SK-N-SH treated with all-trans-retinoic acid at 6 μM for 48 hours (cell line): Measurements from ENCODE around the gene RPLP2.

Experiments
- ARNTL ChIP-seq: fragments of 450-650 bp; formaldehyde crosslinking; IDR thresholded peaks from 2 replicates; pipeline ENCODE4 v1.5.0; 2020; ENCODE audit warnings: low read depth, mild to moderate bottlenecking, moderate library complexity, borderline replicate concordance
- BACH2 ChIP-seq: fragments of 250-450 bp; sonication (Bioruptor Pico); IDR thresholded peaks from 2 replicates; pipeline ENCODE4 v1.9.0; 2021; ENCODE audit warnings: mild to moderate bottlenecking, borderline replicate concordance
- ESRRG ChIP-seq: fragments of 250-450 bp; sonication (Bioruptor Pico); IDR thresholded peaks from 2 replicates; pipeline ENCODE4 v1.6.1; 2021; ENCODE audit warnings: mild to moderate bottlenecking
- GLIS3 ChIP-seq: fragments of 250-450 bp; sonication (Bioruptor Pico); IDR thresholded peaks from 2 replicates; pipeline ENCODE4 v1.5.0; 2020; ENCODE audit warnings: mild to moderate bottlenecking, moderate library complexity
- POU6F1 ChIP-seq: fragments of 250-450 bp; sonication (Bioruptor Pico); IDR thresholded peaks from 2 replicates; pipeline ENCODE4 v1.8.0; 2021; ENCODE audit warnings: low read depth, mild to moderate bottlenecking, moderate library complexity, borderline replicate concordance
- ZFP3 ChIP-seq: fragments of 250-450 bp; sonication (Bioruptor Pico); IDR thresholded peaks from 2 replicates; pipeline ENCODE4 v1.5.0; 2020; ENCODE audit warnings: mild to moderate bottlenecking, moderate library complexity
- ZFP30 ChIP-seq: fragments of 450-650 bp; formaldehyde crosslinking; IDR thresholded peaks from 2 replicates; pipeline ENCODE4 v1.5.0; 2022; ENCODE audit warnings: mild to moderate bottlenecking, moderate library complexity
- ZNF565 ChIP-seq: fragments of 450-650 bp; formaldehyde crosslinking; conservative IDR thresholded peaks from 2 replicates; pipeline ENCODE4 v1.5.0; 2020; ENCODE audit warnings: low read depth, mild to moderate bottlenecking, moderate library complexity
- ZNF8 ChIP-seq: fragments of 450-650 bp; formaldehyde crosslinking; IDR thresholded peaks from 2 replicates; pipeline ENCODE4 v1.5.0; 2020; ENCODE audit warnings: mild to moderate bottlenecking, moderate library complexity
- TF ChIP-seq, protein P1 (sequence below): fragments of 250-450 bp; sonication (Bioruptor Pico); IDR thresholded peaks from 2 replicates; pipeline ENCODE4 v1.5.1; 2020; ENCODE audit warnings: low read depth, mild to moderate bottlenecking, moderate library complexity

DNA sequence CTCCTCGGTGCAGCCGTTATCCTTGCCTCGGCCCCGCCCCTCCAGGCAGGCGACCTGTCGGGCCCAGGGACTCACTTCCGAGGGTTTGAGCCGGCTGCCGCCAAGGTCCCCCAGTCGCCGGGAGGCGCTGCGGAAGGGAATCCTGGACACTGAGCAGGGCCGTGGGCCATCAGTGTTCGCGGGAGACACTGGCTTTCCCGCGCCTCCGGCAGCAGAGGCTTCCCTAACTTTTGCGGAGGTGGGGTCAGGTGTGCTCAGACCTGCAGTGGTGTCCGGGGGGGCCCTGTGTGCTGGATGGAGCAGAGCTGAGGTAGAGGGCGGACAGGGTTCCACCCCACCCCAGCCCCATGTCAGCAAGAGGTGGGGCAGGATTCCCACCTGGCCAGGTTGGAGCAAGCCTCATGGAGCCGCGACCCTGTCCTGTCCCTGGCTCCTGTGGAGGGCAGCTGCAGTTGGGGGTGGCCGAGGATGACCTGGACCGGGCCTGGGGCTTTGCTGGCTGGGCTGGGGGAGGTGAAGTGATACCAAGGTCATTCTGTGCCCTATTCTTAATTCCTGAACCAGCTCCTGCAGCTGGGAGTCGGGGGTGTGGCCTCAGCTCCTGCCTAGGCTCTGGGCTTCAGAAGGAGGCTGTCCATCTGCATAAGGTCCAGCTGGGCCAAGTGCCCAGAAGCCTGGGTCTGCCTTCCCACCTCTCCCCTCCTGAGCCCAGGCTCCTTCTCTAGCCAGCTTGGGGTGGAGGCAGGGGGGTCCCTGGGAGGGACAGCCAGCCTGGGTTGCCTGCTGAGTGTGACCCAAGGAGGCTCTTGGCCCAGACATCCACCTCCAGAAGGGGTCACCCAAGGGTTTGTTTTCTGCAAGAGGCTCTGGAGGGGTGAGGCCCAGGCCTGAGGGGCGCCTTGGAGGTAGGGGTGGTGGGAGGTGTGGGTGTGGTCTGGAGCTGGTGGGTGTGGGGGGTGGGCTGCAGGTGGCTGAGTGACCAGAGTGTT, 41.3 kb downstream of the RPLP2 start:
- TF ChIP-seq BACH2 (CRISPR knock-in tag) (no peak), GLIS3 (CRISPR knock-in tag) (no peak), ARNTL (no peak), ZFP30 (no peak), ZNF8 (CRISPR knock-in tag) (no peak), ZFP3 (CRISPR knock-in tag) (no peak), POU6F1 (CRISPR knock-in tag) (no peak), ZNF565 (CRISPR knock-in tag) (no peak), ESRRG (CRISPR knock-in tag) (no peak)
- TF ChIP-seq, protein P1, sequence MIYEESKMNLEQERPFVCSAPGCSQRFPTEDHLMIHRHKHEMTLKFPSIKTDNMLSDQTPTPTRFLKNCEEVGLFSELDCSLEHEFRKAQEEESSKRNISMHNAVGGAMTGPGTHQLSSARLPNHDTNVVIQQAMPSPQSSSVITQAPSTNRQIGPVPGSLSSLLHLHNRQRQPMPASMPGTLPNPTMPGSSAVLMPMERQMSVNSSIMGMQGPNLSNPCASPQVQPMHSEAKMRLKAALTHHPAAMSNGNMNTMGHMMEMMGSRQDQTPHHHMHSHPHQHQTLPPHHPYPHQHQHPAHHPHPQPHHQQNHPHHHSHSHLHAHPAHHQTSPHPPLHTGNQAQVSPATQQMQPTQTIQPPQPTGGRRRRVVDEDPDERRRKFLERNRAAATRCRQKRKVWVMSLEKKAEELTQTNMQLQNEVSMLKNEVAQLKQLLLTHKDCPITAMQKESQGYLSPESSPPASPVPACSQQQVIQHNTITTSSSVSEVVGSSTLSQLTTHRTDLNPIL (CRISPR knock-in tag): no peak
